IMR-90 (cell line): Measurements from ENCODE around the gene PON1. TPM values are rescaled to one million over a fixed set of nuclear protein-coding genes. Genes with fewer than 3 reads are reported as not detected.
A peak's percentile ranks its signal among the peaks of the same experiment; 100 is the strongest.

Experiments used
- ATAC-seq: fragments of 200-7000 bp; cut with Tn5 transposase; 2 replicates; pipeline ENCODE4 v1.9.1; 2020; ENCODE audit warnings: low read depth, mild to moderate bottlenecking, moderate library complexity
- BruUV-seq: library from RNA; stranded (reverse); fragments of 400-500 nt; replicated peaks from 2 replicates; lab custom pipeline; 2021; lab: Mats Ljungman, UMichigan
- CTCF ChIA-PET: fragments of 300-600 bp; formaldehyde crosslinking; extraction: SDS; loops from one replicate; lab custom pipeline; 2021; ENCODE audit warnings: antibody characterized with exemption; lab: Yijun Ruan, JAX
- POLR2A ChIA-PET: fragments of 300-600 bp; sonication (Branson Sonifier 250); formaldehyde crosslinking; loops from one replicate; lab custom pipeline; 2022; ENCODE audit warnings: antibody characterized with exemption; ENCODE audit not compliant: unreplicated experiment; lab: Charles Lee
- DNase-seq: peaks from one replicate; pipeline ENCODE4 v3.0.0; 2013
- H2AFZ ChIP-seq: replicated peaks from 2 replicates; pipeline ENCODE3; 2013; ENCODE audit warnings: low read length, mild to moderate bottlenecking; ENCODE audit not compliant: poor library complexity
- H2AK5ac ChIP-seq: 2 replicates; pipeline ENCODE4 v1.6.1; 2013; ENCODE audit warnings: low read depth, low read length, inconsistent platforms
- H2AK9ac ChIP-seq: replicated peaks from 2 replicates; pipeline ENCODE3; 2013; ENCODE audit warnings: mild to moderate bottlenecking, low read depth, low read length, moderate library complexity; ENCODE audit not compliant: poor library complexity
- H2BK120ac ChIP-seq: 2 replicates; pipeline ENCODE4 v1.6.1; 2013; ENCODE audit warnings: low read depth, low read length, inconsistent platforms
- H2BK15ac ChIP-seq: 3 replicates; pipeline ENCODE4 v1.6.1; 2013; ENCODE audit warnings: low read depth, low read length, inconsistent platforms
- H2BK20ac ChIP-seq: 2 replicates; pipeline ENCODE4 v1.6.1; 2013; ENCODE audit warnings: low read depth, mild to moderate bottlenecking, inconsistent platforms, low read length, moderate library complexity
- H2BK5ac ChIP-seq: 2 replicates; pipeline ENCODE4 v1.6.1; 2013; ENCODE audit warnings: mild to moderate bottlenecking, low read depth, low read length, inconsistent platforms; ENCODE audit not compliant: poor library complexity, severe bottlenecking
- H3K14ac ChIP-seq: replicated peaks from 2 replicates; pipeline ENCODE4 v1.6.1; 2013; ENCODE audit warnings: low read depth, low read length, inconsistent platforms
- H3K18ac ChIP-seq: 2 replicates; pipeline ENCODE4 v1.6.1; 2013; ENCODE audit warnings: low read depth, low read length, control low read depth
- H3K23ac ChIP-seq: 2 replicates; pipeline ENCODE4 v1.6.1; 2013; ENCODE audit warnings: low read depth, low read length, inconsistent platforms
- H3K27ac ChIP-seq: 2 replicates; pipeline ENCODE4 v1.5.1; 2013; ENCODE audit warnings: mild to moderate bottlenecking, control low read depth, low read length; ENCODE audit not compliant: insufficient read depth
- H3K27me3 ChIP-seq: 2 replicates; pipeline ENCODE4 v1.6.1; 2013; ENCODE audit warnings: low read length; ENCODE audit not compliant: control insufficient read depth, insufficient read depth
- H3K36me3 ChIP-seq: 2 replicates; pipeline ENCODE4 v1.6.1; 2013; ENCODE audit warnings: low read length, mixed read lengths; ENCODE audit not compliant: control insufficient read depth, insufficient read depth
- H3K4ac ChIP-seq: 2 replicates; pipeline ENCODE4 v1.6.1; 2013; ENCODE audit warnings: low read depth, low read length, inconsistent platforms
- H3K4me1 ChIP-seq: 2 replicates; pipeline ENCODE4 v1.6.1; 2013; ENCODE audit warnings: low read length, mixed read lengths; ENCODE audit not compliant: control insufficient read depth, insufficient read depth
- H3K4me2 ChIP-seq: 2 replicates; pipeline ENCODE4 v1.6.1; 2013; ENCODE audit warnings: low read depth, mild to moderate bottlenecking, control low read depth, low read length, moderate library complexity
- H3K4me3 ChIP-seq: 2 replicates; pipeline ENCODE4 v1.5.1; 2013; ENCODE audit warnings: low read depth, mild to moderate bottlenecking, control low read depth, low read length, moderate library complexity; ENCODE audit not compliant: insufficient read depth
- H3K56ac ChIP-seq: 2 replicates; pipeline ENCODE4 v1.6.1; 2013; ENCODE audit warnings: low read length, inconsistent platforms; ENCODE audit not compliant: insufficient read depth; ENCODE audit errors: extremely low read depth
- H3K79me1 ChIP-seq, 2 experiments: 2 replicates each; pipeline ENCODE4 v1.6.1; 2013; ENCODE audit warnings: low read length in 2 of 2, inconsistent platforms in 1 of 2, low read depth in 1 of 2
- H3K9ac ChIP-seq: 2 replicates; pipeline ENCODE4 v1.6.1; 2013; ENCODE audit warnings: low read depth, low read length, control low read depth
- H3K9me1 ChIP-seq: 2 replicates; pipeline ENCODE4 v1.6.1; 2013; ENCODE audit warnings: low read length, inconsistent platforms; ENCODE audit not compliant: insufficient read depth
- H3K9me3 ChIP-seq: 2 replicates; pipeline ENCODE4 v1.6.1; 2013; ENCODE audit warnings: low read length; ENCODE audit not compliant: control insufficient read depth, insufficient read depth
- H4K20me1 ChIP-seq: 2 replicates; pipeline ENCODE4 v1.6.1; 2013; ENCODE audit warnings: low read length, inconsistent platforms; ENCODE audit not compliant: insufficient read depth
- H4K5ac ChIP-seq: 2 replicates; pipeline ENCODE4 v1.6.1; 2013; ENCODE audit warnings: mild to moderate bottlenecking, low read depth, low read length, control low read depth
- H4K8ac ChIP-seq, 2 experiments: 2 replicates each; pipeline ENCODE4 v1.6.1; 2013; ENCODE audit warnings: low read depth in 2 of 2, low read length in 2 of 2, control low read depth in 1 of 2, inconsistent platforms in 1 of 2
- H4K91ac ChIP-seq: 2 replicates; pipeline ENCODE4 v1.6.1; 2013; ENCODE audit warnings: low read depth, low read length, inconsistent platforms; ENCODE audit not compliant: insufficient read depth
- BHLHE40 ChIP-seq: fragments of 150-350 bp; IDR thresholded peaks from 2 replicates; pipeline ENCODE4 v1.6.1; 2016; ENCODE audit warnings: mild to moderate bottlenecking, low read depth, low read length
- CEBPB ChIP-seq: IDR thresholded peaks from 2 replicates; pipeline ENCODE4 v1.6.1; 2012; ENCODE audit warnings: low read depth, low read length, improper control_type of control experiment
- CHD1 ChIP-seq: IDR thresholded peaks from 2 replicates; pipeline ENCODE4 v1.6.1; 2012; ENCODE audit warnings: low read depth, low read length, improper control_type of control experiment
- RCOR1 ChIP-seq: IDR thresholded peaks from 2 replicates; pipeline ENCODE4 v1.6.1; 2012; ENCODE audit warnings: mild to moderate bottlenecking, low read length, improper control_type of control experiment; ENCODE audit not compliant: insufficient replicate concordance
- RFX5 ChIP-seq: IDR thresholded peaks from 2 replicates; pipeline ENCODE4 v1.8.0; 2012; ENCODE audit warnings: low read depth, mild to moderate bottlenecking, low read length, moderate library complexity
- WGBS, 2 experiments: methylation state at CpG; one replicate each; pipeline versions ENCODE4 v1.1.5 to v1.1.7; 2013; ENCODE audit warnings: missing lambda C conversion rate in 2 of 2; ENCODE audit not compliant: insufficient read length in 1 of 2; ENCODE audit errors: extremely low coverage in 2 of 2; 5-methylcytosine and 5-hydroxymethylcytosine counted together
- dilution Hi-C: fragments of 300-500 bp; cut with HindIII; formaldehyde crosslinking; loops from one replicate; pipeline ENCODE4 v1.14.3; 2018; ENCODE audit warnings: low sequenced_read_pairs; ENCODE audit not compliant: unreplicated experiment
- in situ Hi-C: fragments of 300-500 bp; cut with MboI; formaldehyde crosslinking; loops from 3 replicates; pipeline ENCODE4 v1.14.3; 2019; ENCODE audit warnings: low sequenced_read_pairs, inconsistent platforms, mixed read lengths
- intact Hi-C: fragments of 100-400 bp; cut with micrococcal nuclease; formaldehyde crosslinking; loops from 2 replicates; pipeline ENCODE4 v1.10.0; 2022
- polyA plus RNA-seq, 3 experiments: library from polyadenylated mRNA; depleted of rRNA; stranded (reverse); fragments of >200 nt; gene quantifications; 2 replicates each; pipeline ENCODE4 v1.2.3, GENCODE V29; 2012; ENCODE audit warnings: low replicate concordance in 1 of 3
- total RNA-seq: library from RNA; depleted of rRNA; stranded (reverse); fragments of >200 nt; gene quantifications from 2 replicates; pipeline ENCODE4 v1.2.3, GENCODE V29; 2012

Gene PON1
- total and polyA plus RNA-seq, 2 of the 4 experiments (the other 2 are of a cell fraction), result not detected

DNA sequence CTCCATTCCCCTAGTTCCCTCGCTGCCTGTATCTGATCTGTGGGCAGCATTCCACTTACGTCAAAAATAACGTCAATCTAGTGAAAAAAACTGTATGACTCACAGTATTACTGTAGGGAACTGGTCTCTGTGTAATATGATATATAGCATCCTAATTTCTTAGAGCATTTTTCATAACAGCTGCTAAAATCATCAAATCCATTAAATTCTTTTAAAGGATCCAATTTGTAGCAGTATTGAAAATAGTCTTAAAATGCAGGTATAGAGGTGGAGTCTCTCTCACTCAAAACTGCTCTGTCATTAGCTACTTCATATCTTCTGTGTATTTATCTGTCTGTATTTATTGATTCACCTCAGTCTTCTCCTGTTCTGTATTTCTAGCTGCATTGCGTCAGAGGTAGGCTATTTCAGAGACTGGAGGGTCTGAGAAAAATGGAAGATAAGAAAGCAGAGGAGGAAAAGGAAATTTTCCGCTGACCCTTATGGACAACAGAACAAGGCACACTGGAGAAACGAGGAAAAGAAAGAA lies 59.9 kb downstream of the PON1 start:
- no peak overlapping the region for H3K4ac ChIP-seq
- H3K27ac ChIP-seq, result no peak overlapping the region
- no peak overlapping the region for H3K14ac ChIP-seq
- H2BK15ac ChIP-seq, result no peak overlapping the region
- no peaks in the 10 kb centered on the region for H3K27me3 ChIP-seq
- H2BK20ac ChIP-seq, result no peak overlapping the region
- H3K4me3 ChIP-seq, result no peak overlapping the region
- in situ Hi-C loops, result no loop called here
- H2AFZ ChIP-seq, result no peak overlapping the region
- ATAC-seq (peak; percentile 40; the same call in 1 of the 2 replicates), DNase-seq (peak; percentile 41)
- no peaks in the 10 kb centered on the region for H3K9me3 ChIP-seq
- TF ChIP-seq BHLHE40 (no peak), CEBPB (0 out of 2 replicates have a peak, but pooled peaks have one; percentile 1), RFX5 (no peak), RCOR1 (no peak), CHD1 (no peak)
- no peaks in the 10 kb centered on the region for H3K9me1 ChIP-seq
- CTCF ChIA-PET, result interaction anchor here (0.6 kb wide), 1 partner anchor 817 kb away, joined by 3 read pairs; no protein-coding TSS in a partner anchor
- H3K4me1 ChIP-seq, result no peaks in the 10 kb centered on the region
- no peak overlapping the region for H2BK5ac ChIP-seq
- no peak overlapping the region for H3K56ac ChIP-seq
- no peaks in the 10 kb centered on the region for H3K79me1 ChIP-seq
- intact Hi-C loops, result no loop called here
- no TSS peak for BruUV-seq
- peak overlapping the region; percentile 41; the same call in 1 of the 2 replicates for H3K4me2 ChIP-seq
- no peak overlapping the region for H4K8ac ChIP-seq
- no peaks in the 10 kb centered on the region for H3K36me3 ChIP-seq
- H3K18ac ChIP-seq, result no peak overlapping the region; the same call in 1 of the 2 replicates
- dilution Hi-C loops, result no loop called here
- H4K20me1 ChIP-seq, result no peaks in the 10 kb centered on the region
- no peak overlapping the region for H2BK120ac ChIP-seq
- H2AK9ac ChIP-seq, result no peak overlapping the region
- no peak overlapping the region for H4K91ac ChIP-seq
- no peak overlapping the region for H4K5ac ChIP-seq
- H2AK5ac ChIP-seq, result no peak overlapping the region
- no peak overlapping the region for H3K9ac ChIP-seq
- 100% methylated on average over 1 of the region's 6 CpGs; no CpG with 5 or more reads in 1 of the 2 experiments for WGBS, 2 experiments
- H3K23ac ChIP-seq, result no peak overlapping the region
- POLR2A ChIA-PET, result no interaction called here
